ENCODE measurements around the gene NIBAN1.
"Not testable (repeated sequence)": the region's sequence is repeated elsewhere in the genome, so short reads cannot be mapped to it uniquely, and the experiment has no call there.

NIBAN1 gene, protein sequence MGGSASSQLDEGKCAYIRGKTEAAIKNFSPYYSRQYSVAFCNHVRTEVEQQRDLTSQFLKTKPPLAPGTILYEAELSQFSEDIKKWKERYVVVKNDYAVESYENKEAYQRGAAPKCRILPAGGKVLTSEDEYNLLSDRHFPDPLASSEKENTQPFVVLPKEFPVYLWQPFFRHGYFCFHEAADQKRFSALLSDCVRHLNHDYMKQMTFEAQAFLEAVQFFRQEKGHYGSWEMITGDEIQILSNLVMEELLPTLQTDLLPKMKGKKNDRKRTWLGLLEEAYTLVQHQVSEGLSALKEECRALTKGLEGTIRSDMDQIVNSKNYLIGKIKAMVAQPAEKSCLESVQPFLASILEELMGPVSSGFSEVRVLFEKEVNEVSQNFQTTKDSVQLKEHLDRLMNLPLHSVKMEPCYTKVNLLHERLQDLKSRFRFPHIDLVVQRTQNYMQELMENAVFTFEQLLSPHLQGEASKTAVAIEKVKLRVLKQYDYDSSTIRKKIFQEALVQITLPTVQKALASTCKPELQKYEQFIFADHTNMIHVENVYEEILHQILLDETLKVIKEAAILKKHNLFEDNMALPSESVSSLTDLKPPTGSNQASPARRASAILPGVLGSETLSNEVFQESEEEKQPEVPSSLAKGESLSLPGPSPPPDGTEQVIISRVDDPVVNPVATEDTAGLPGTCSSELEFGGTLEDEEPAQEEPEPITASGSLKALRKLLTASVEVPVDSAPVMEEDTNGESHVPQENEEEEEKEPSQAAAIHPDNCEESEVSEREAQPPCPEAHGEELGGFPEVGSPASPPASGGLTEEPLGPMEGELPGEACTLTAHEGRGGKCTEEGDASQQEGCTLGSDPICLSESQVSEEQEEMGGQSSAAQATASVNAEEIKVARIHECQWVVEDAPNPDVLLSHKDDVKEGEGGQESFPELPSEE

DNA sequence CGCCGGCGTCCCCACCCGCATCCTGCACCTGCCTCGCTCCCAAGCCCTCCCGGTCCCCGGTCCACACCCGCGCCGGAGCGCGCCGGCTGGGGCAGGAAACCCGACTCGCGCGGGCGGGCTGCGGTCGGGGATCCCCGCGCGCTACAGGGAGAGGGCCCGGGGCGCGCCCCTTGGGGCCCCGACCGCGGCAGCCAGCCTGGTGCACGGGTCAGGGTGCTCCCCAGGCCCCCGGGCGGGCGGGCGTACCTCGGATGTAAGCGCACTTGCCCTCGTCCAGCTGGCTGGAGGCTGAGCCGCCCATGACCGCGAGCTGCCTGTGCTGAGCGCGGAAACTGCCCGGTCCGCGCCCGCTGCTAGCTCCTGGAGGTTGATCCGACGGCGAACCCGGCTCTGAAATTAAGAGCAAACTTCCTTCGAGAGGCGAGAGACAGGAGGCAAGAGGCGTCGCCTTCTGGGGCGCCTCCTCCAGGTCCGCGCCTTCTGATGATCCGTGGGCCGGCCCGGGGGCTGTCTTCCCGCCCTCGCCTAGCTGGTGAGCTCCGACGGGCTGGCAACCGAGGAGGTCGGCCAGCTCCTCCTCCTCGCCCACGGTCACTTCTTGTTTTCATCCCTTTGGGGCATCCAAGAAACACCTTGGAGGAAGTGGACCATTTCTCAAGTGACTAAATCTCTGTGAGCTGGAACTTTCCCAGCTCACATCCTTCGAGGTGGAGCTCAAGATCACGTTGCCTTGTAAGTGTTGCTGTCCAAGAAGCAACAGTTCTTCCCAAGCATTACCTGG lies at the start of gene NIBAN1:
Gene NIBAN1, minus strand, starts transcription at position 453 of the 781 bp plus-strand sequence. Its CDS starts 152 bp downstream, at position 301.
- peak; percentile 43 for DNase-seq (ENCODE audit: low spot score)

DNA sequence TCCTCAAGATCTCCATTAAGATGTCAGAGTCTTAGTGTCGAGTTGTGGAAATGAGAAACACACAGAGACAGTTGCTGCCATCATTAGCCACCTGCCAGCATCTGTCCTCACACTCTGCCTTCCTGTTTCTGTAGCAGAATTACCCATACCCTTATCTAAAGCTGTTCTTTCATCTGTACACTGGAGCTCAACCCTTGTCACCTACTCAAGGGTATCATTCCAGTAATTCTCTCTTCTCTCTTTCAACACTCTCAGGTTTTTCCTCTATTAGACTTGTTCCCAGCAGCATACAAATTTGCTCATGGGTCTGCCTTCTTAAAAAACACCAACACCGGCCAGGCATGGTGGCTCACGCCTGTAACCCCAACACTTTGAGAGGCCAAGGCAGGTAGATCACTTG lies 43.7 kb upstream of the NIBAN1 start:
- DNase-seq (ENCODE audit: low spot score) = no peak

DNA sequence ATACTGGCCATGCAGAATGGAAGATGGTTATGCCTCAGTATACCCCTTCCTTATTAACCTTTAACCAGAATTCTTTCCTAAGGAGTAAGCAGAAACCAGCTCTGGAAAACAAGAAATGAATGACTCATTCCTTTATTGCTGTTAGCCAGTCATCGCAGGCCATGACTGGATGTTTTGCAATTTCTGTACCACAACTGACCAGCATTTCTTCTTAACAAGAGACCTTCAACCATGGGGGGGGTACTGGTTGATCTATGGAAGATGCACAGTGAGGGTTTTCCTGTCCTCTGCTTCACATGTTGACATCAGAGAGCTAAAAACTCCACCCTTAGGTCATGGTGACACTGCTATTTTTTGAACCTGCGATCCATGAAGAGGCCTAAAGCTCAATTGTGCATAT lies 43.0 kb upstream of the NIBAN1 start:
- peak; percentile 50 for DNase-seq (ENCODE audit: low spot score)

DNA sequence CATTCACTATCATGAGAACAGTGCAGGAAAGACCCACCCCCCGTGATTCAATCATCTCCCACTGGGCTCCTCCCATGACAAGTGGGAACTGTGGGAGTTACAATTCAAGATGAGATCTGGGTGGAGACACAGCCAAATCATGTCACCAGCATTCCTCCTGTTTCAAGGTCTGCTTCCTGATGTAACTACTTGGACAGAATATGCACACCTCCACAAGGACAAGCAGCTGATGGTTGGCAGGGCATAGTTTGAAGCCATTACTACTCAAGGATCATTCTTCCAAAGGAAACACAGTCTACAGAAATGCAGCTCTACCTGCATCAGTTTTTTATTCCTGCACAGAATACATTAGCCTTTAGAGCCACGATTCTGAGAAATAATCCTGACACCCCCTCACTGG lies 42.6 kb upstream of the NIBAN1 start:
- no peak for DNase-seq (ENCODE audit: low spot score)

DNA sequence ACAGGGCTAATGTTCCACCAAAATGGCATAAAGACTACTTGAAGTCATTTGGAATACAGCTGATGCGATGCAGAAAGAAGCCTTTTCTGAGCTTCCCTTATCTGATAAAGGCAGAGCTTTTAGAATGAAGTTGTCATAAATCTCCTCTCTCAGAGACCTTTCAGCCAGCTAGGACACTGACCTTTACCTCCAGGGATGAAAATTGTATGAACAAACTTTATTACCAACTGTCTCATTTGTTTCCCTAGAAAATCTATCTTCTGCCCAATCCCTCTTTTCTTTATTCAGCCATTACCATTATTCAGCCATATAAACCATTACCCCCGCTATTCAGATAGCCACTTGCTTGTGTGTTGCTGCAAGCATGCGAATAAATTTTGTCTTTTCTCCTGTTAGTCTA lies 41.3 kb upstream of the NIBAN1 start:
- DNase-seq (ENCODE audit: low spot score) = no peak

DNA sequence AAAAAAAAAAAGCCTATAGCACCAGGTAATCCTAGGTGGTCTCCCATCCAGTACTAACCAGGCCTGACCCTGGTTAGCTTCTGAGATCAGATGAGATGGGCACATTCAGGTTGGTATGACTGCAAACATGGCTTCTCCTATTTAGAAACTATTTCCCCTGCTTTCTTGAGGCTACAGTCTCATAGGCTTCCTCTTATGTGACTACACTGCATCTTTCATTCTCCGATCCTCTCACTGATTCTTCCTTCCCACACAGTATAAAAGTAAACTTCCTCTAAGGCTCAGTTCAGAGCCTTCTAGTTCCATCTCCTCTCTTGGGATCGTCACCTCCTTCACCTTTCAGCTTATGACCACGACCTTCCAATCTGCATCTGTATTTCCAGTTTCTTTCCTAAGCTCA lies 40.6 kb upstream of the NIBAN1 start:
- no peak for DNase-seq (ENCODE audit: low spot score)

DNA sequence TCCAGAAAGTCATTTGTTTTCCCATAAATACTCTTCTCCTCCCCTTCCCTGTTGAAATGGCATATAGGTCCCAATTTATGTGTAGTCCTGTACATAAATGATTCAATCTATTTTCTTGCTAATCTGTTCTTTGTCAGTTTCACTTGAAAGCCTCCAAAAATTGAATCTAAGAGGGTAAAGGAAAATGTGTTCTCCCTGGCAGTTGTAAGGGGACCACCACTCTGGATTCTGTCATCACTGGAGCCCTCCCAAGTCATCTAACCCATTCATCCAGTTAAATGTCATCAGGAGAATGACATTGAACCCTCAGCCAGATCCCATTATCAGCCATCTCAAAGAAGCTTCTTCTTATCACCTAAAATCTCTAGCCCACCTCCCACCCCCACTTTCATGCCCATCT lies 36.1 kb upstream of the NIBAN1 start:
- DNase-seq (ENCODE audit: low spot score) = no peak

DNA sequence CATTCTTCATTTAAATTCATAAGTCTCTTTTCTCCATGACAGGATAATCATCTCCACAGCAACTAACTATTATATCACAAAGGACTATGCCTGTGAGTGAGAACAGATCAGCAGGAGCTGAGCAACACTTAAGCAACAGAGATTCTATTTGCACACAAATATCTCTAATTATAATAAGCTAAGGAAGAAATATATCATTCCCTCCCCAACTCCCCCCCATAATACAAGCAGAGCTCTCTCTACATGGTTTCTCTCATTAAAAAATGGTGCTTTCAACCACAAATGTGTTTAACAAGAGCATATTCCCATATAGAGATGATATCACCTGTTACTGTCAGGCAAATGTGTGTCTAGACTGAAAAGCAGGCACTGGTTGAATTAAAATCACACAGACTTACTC lies 34.5 kb upstream of the NIBAN1 start:
- no peak for DNase-seq (ENCODE audit: low spot score)

DNA sequence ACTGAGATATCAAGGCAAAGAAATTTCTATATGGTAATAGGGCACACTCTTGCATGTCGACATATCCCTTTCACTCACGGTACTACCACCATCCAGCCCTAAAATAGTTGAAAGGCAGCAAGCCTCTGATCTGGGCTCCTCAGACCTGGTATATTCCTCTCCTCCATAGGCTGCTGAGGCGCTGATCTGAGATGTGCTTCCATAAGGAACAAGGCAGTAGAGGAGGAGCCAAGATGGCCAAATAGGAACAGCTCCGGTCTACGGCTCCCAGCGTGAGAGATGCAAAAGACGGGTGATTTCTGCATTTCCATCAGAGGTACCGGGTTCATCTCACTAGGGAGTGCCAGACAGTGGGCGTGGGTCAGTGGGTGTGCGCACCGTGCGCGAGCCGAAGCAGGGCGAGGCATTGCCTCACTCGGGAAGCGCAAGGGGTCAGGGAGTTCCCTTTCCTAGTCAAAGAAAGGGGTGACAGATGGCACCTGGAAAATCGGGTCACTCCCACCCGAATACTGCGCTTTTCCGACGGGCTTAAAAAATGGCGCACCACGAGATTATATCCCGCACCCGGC lies 27.1 kb upstream of the NIBAN1 start:
- peak; percentile 32 for DNase-seq (ENCODE audit: low spot score)

DNA sequence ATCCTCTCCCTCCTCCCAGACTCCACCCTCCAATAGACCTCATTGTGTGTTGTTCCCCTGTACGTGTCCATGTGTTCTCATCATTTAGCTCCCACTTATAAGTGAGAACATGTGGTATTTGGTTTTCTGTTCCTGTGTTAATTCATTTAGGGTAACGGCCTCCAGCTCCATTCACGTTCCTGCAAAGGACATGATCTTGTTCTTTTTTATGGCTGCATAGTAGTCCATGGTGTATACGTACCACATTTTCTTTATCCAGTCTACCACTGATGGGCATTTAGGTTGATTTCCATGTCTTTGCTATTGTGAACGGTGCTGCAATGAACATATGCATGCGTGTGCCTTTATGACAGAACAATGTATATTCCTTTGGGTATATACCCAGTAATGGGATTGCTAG lies 25.7 kb upstream of the NIBAN1 start:
- not testable (repeated sequence) for DNase-seq (ENCODE audit: low spot score)

DNA sequence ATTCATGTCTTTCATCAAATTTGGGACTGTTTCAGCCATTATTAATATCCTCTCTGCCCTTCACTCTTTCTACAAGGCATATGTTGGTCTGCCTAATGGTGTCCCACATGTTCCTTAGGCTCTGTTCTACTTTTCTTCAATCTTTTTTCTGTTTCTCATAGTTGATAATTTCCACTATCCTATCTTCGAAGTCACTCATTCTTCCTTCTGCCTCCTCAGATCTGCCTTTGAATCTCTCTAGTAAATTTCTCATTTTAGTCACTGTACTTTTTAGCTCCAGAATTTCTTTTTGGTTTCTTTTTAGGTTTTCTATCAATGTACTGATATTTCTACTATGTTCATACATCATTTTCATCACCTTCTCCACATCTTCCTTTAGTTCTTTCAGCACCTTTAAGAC lies 20.0 kb upstream of the NIBAN1 start:
- no peak for DNase-seq (ENCODE audit: low spot score)

DNA sequence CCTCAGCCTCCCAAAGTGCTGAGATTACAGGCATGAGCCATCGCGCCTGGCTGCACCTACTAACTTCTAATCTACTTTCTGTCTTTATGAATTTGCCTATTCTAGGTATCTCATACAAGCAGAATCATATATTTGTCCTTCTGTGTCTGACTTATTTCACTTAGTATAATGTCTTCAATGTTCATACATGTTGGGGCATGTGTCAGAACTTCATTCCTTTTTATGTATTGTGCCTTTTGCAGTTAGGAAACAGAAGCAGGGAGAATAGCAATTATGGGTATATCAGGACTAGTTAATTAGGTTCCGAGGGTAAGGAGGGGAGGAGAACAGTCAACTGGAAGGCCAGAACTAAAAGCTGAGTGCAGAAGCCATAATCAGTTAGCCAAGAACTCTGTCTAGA lies 18.0 kb upstream of the NIBAN1 start:
- no peak for DNase-seq (ENCODE audit: low spot score)

DNA sequence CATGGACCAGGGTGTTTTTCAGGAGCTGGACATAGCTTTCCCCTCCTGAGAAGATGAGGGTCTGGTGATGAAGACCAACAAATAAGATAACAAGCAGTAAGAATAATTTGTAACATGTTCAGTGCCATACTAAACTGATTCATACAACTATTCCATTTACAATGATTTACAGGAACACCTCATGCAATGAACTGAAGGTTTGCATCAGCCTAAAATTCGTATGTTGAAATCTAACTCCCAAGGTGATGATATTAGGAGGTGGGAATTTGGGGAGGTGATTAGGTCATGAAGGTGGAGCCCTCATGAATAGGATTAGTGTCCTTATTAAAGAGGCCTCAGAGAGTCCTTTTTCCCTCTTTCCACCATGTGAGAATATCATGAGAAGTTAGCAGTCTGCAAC lies 15.9 kb upstream of the NIBAN1 start:
- peak; percentile 58 for DNase-seq (ENCODE audit: low spot score)

DNA sequence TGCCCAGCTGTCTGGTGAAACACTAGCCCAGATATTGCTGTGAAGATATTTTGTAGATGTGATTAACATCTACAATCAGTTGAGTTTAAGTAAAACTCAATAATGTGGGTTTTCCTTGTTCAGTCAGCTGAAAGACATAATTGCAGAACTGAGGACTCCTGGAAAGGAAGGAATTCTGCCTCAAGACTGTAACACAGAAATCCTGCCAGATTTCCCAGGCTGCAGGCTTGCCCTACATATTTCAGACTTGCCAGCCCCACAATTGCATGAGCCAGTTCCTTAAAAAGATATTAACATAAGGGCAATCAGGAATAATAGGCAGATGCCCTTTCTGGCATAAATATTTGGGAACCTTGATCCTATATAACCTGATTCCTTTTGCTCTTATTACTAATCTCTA lies 14.2 kb upstream of the NIBAN1 start:
- DNase-seq (ENCODE audit: low spot score) = no peak

DNA sequence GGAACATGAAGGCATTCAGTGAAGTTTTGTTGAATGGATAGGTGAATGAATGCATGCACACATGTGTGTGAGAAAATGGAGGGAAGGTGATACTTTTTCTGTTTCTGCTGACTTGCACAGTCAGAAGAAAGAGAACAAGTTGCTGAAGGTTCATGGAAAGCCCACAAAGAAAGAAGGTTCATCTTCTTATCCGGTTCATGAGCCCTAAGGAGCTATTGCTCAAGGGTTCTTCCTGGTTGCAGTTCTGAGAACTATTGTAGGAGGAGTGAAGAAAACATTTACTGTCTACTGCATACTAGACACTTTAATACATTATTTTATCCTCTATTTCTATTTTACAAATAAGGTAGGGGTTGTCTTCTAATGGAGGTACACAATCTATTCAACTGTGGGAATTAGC lies 13.4 kb upstream of the NIBAN1 start:
- DNase-seq (ENCODE audit: low spot score) = no peak

DNA sequence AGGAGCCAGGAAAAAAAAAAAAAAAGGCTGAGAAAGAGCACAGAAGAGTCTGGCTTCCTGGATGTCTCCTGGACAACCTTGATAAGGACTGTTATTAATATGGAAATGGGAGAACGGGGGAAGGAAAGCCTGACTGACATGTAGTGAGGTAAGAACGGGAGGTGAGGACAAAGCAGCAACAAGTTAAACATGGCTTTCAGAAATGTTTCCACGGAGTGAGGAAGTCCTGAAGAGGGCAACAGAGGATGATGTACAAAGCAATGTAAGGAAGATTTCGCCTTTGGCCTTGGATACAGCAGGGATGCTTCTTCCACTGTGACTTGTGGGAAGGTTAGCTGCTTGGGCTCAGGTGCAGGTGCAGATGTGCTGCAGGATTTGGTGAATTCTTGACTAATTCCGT lies 11.9 kb upstream of the NIBAN1 start:
- peak; percentile 23 for DNase-seq (ENCODE audit: low spot score)

DNA sequence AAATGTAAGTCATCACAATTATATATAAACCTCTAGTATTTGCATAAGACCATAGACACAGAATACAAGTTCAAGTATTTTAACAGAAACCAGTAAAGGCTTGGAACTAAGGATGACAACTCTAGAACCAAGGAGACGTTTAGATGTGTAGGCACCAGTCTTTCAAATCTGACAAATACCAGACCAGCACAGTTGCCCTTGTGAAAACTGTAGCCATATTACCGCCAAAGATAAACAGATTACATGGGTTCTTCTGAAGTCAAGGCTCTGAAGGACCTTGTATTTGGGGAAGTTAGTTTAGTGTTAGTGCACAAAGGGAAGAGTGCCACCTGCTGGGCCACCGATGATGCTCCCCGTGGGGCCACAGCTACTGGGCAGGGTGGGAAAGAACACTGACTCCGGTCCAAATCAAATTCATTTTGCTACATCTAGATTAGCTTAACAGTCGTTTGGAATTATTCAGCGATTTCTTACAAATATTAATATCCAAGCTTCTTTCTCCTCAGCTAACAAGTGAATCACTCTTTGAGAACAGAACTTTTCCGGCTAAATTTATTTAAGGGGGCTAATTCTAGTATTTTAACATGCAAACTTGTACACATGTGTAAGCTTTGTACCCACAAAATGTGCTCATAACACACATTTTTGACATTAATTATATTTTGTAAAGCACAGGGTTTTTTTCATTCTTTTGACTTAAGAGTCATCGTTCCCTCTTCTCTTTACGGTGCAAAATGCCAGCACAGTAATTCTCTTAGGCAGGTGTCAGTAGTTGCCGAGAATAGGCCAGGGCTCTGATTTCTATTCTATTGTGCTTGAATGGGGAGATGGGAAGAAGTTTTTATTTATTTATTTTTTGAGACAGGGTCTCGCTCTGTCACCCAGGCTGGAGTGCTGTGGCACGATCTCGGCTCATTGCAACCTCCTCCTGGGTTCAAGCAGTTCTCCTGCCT lies 8.0 kb upstream of the NIBAN1 start:
- peak; percentile 75 for DNase-seq (ENCODE audit: low spot score)

DNA sequence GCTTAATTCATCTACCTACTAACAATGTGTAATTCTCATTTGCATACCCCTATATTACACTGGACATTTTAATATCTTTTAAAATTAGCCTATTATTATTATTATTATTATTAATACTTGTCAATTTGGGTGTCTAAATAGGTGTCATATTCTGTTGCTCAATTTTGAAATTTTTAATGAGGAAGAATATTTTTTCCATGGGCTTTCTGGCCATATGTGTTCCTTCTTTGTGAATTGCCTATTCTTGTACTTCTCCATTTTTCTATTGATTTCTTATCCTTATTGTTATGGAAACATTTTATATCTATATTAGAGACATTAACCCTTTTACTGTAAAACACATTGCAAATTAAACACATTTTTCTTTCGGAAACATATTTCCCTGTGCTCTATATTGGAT lies 6.4 kb upstream of the NIBAN1 start:
- no peak for DNase-seq (ENCODE audit: low spot score)

DNA sequence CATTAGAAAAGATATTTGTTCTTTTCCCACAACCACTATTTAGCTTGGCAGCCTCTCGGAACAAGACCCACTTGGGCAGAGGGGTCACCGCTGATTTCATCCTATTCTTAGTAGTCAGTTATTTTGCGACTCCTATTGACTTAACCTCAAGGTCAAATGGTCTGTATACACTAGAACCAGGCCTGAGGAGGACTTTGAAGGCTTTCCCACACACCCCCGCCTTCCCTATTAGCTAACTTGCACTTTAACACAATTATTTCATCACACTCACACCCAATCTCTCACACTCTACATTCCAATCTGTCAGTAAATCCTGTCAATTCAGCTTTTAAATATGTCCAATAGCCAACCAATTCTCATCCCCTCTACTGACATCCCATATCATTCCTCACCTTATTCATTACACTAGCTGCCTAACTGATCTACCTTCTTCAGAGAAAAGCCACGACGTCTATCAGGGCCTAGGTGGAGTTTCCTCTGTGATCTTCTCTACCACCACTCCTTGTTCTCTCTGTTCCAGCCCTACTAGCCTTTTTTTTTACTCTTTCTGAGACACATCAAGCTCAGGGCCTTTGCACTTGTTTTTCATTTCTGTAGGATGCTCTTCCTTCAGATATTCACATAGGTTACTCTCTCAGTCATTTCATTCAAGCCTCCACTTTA lies 1.0 kb upstream of the NIBAN1 start:
- no peak for DNase-seq (ENCODE audit: low spot score)

DNA sequence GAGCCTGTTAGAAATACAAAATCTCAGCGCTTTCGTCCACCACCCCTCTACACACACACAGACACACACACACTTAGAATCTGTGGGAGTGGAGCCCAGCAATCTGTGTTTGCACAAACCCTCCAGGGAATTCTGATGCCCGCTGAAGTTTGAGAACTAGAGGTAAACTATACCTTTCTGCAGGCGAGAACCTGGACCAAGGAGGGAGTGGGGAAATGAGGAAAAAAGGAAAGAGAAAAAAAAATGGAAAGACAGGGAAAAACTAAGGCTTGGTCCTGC lies 468 bp upstream of the NIBAN1 start:
- no peak for DNase-seq (ENCODE audit: low spot score)

Data from SW480 (cell line).